ENCODE results near the gene MVB12B.

The MVB12B gene

DNA sequence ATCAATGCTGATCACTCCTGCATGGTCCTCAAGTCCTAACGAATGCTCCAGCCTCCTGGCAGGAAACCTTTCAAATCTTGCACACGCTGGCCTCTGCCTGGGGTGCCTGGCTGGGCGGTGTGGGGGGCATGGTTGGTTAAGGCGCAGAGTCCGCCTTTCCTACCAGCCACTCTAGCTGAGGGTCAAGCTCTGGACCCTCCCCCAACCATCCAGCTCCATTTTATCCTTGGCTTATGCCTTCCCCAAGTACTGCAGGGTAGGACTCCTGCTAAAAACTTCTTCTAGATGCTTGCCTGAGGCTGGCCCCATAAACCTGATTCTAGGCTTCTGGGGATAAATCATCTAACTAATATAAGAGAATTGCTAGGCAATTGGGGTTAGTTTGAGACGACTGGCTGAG is 808 bp upstream of the MVB12B start:
- DNase-seq: peak in 1 of 42 donors; percentile 40
- intact Hi-C loops (cut with DNase I): no loop called here

DNA sequence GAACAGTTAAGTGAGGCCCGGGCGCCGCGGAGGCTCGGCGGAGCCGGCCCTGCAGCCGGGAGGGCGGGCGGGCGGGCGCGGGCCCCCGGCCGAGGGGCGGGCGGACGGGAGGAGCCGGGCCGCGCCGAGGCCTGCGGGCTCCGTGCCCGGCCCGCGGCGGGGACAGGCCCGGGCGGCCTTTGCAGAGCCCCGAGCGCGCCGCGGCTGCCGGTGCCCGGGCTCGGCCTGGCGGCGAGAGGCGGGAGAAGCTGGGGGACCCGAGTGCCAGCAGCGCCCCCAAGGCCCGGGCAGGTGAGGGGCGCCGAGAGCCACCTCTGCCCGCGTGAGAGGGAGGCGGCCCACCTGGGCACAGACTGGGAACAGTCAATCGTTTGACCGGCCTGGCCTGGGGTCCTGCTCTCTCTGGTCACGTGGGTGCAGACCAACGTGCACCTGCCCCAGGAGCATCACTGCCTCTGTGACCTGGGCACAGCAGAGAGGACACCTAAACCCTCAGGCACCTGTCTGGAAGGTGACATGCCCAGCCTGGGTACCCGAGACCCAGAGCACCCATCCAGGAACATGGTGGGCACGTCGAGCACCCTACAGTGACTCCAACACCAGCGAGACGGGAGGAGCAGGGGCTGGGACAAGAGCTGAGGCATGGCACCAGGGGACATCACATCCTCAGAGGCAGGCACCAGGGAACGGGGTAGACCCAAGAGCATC is 531 bp downstream of the MVB12B start:
- DNase-seq: peak in 25 of 42 donors; percentile 26 to 74 (median 51)

GRCh38 chr9:126327714-126328185 is 1.1 kb downstream of the MVB12B start:
- intact Hi-C loops (cut with DNase I): no loop called here
- peak in 13 of 42 donors; percentile 40 to 69 (median 49) for DNase-seq

More for the DNA sequence above, 531 bp downstream of the MVB12B start:
- intact Hi-C loops (cut with DNase I): no loop called here

DNA sequence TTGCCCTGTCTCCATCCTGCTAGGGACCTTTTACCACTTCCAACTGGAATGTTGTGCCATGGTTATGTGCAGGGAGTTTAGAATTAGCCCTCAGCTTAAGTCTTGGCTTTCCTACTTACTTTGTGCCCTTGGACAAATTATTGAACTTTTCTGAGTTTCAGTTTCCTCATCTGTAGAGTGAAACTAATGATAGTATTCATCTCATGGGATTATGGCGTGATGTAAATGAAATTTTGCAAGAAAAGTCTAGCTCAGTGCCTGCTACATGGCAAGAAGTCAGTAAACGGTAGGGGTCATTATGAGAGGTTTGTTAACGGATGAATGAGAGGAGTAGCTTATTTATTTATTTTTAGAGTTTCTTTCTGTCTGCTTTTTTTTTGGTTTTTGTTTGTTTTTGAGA is 1.8 kb downstream of the MVB12B start:
- intact Hi-C loops (cut with DNase I): no loop called here
- no peak for DNase-seq

- intact Hi-C loops (cut with DNase I): no loop called here
- peak in 2 of 42 donors; percentile 26 to 42 for DNase-seq
These were observed 3.0 kb downstream of the MVB12B start for GRCh38 chr9:126329476-126330275.

DNA sequence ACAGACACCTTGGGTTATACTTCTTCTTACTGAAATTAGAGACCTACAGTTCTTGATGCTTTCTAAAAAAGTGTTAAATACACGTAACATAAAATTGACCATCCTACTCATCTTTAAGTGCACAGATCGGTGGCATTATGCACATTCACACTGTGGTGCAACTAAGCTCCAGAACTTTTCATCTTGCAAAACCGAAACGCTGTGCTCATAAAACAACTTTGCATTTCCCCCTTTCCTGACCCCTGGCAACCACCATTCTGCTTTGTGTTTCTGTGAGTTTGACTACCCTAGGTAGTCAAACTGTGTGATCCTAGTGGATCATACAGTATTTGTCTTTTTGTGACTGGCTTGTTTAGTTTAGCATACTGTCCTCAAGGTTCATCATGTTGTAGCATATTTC is 3.9 kb downstream of the MVB12B start:
- intact Hi-C loops (cut with DNase I): no loop called here
- DNase-seq: peak in 2 of 42 donors; percentile 9 to 14

DNA sequence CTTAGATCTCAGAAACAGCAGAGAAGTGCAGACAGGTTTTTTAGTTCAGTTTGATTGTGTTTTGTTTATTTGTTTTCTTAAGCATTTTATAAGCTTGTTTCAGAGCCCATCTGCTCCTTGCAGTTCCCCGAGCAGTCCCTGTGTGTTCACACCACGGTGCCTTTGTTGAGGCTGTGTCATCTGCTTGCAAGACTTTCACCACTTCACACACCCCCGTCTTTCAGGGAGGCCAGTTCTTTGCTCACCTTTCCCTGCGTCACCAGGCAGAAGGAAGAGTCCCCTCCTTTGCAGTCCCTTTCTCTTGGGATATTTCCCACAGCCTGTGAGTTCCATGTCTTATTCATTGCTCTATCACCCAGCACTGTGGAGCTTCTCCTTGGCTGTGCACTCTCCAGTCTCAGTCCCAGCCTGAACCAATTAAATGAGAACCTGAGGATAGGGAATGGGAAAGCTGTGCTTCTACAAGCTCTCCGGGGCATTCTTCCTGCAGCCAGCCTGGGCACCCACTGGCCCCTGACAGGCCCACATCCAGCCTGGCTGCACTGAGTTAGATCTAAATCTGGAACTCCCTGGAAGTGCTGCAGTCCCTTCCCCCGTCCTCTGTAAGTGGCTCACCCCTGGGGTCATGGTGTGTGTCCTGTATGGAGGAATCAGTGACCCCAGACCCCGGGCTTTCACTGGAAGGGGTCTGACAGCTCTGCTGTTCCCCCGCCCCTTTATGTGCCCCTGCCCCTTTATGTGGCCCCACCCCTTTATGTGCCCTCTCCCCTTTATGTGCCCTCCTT is 5.5 kb downstream of the MVB12B start:
- intact Hi-C loops (cut with DNase I): no loop called here
- DNase-seq: peak in 2 of 42 donors; percentile 26 to 47

DNA sequence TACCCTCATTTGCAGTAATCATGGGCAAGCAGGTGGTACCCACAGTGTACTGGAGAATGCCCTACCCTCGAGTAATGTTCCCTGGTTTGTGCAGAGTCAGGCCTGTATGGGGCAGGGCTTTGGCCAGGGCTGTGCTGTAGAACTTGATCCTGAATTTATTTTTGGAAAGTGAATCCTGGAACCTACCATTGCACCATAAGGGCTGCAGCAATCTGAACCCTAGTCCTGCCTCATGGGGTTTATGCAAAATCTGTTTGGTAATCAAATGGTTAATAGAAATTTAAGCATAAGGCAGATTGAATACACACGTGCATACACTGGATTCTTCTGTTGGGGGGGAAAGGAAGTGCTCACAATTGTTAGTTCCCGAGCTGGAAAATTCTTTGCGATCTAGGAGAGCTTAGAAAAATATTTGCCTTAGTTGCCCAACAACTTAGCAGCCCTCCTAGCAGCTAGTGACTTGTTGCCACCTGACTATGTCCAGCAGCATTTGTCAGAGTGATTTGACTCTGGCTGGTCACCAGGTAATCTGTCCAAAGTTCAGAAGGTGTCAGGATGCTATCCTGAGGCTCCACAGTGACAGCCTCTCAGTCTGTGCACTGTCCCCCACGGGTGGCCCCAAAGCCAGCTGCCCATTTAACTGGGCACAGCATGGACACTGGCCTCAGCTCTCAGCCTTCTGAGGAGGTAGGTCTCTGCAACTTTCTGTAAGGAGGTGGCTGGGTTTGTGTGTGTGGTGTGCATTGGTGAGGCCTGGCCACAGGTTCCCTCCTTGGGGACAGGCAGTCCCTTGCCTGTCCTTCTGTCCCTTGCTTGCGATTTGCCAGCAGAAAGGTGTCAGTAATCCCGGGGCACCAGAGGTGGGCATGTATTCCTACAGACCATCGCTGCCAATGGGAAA is 8.3 kb downstream of the MVB12B start:
- DNase-seq: no peak

GRCh38 chr9:126335837-126336735 is 9.5 kb downstream of the MVB12B start:
- intact Hi-C loops (cut with DNase I): loop anchor here (5.0 kb wide), 1 partner anchor 41 kb away; no protein-coding TSS in a partner anchor
- DNase-seq: peak in 20 of 42 donors; percentile 36 to 79 (median 55)

More for the DNA sequence above, 8.3 kb downstream of the MVB12B start:
- intact Hi-C loops (cut with DNase I): loop anchor here (5.0 kb wide), 1 partner anchor 42 kb away; no protein-coding TSS in a partner anchor

GRCh38 chr9:126336736-126337325 is 10.2 kb downstream of the MVB12B start:
- intact Hi-C loops (cut with DNase I): loop anchor here (5.0 kb wide), 1 partner anchor 40 kb away; no protein-coding TSS in a partner anchor
- DNase-seq: no peak

GRCh38 chr9:126337729-126338372 is 11.2 kb downstream of the MVB12B start:
- DNase-seq: peak; percentile 75 to 94 (median 87)
- intact Hi-C loops (cut with DNase I): loop anchor here (5.0 kb wide), 1 partner anchor 39 kb away; no protein-coding TSS in a partner anchor

- DNase-seq: peak in 2 of 42 donors; percentile 50 to 54
- intact Hi-C loops (cut with DNase I): loop anchor here (5.0 kb wide), 1 partner anchor 38 kb away; no protein-coding TSS in a partner anchor
These were observed 12.3 kb downstream of the MVB12B start for GRCh38 chr9:126338945-126339344.

- intact Hi-C loops (cut with DNase I): no loop called here
- no peak for DNase-seq
These were observed 14.8 kb downstream of the MVB12B start for GRCh38 chr9:126341426-126341825.

GRCh38 chr9:126341902-126342301 is 15.3 kb downstream of the MVB12B start:
- intact Hi-C loops (cut with DNase I): no loop called here
- no peak for DNase-seq

DNA sequence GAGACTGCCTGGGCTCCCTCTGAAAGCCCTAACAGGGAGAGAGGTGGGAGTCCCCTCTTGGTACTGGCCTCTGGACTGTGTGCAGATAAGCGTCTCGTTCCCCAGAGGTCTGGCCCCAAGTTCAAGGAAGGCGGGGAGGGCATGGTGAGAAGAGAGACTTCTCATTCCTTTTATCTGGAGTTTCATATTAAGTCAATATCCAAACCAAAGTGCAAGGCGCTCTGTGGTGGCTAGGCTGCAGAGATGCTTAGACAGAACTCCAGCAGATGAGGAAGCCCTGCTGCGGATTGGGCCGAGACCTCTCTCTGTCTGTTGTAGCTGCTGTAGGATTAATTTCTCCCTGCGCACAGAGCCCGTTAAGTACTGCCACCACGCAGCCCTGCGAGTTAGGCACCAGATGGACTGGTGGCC is 16.0 kb downstream of the MVB12B start:
- intact Hi-C loops (cut with DNase I): no loop called here
- peak in 2 of 42 donors; percentile 32 to 56 for DNase-seq

DNA sequence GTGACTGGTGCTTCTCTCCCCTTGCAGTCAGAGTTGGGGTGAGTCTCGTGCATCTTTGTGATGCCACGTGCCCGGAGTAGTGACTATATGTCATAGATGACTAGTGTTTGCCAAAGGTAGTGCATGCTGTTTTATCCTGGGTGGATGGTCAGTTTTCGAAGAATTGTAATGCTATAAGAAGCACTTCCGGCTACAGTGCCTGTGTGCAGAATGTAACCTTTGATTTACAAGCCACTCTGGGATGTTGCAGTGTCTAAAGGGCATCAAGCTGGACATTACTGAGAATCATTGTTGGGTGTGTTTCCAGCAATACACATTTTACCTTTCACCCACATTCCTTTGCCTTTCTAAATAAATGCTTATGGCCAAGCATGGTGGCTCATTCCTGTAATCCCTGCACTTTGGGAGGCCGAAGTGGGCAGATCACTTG is 16.7 kb downstream of the MVB12B start:
- intact Hi-C loops (cut with DNase I): no loop called here

More for the DNA sequence above, 16.7 kb downstream of the MVB12B start:
- DNase-seq: no peak
